ENCODE results near the gene TOX2.

- TF ChIP-seq CTCF (IDR thresholded peaks at IDR 0.05; ENCODE audit: low read depth, low read length, poor library complexity, severe bottlenecking) = no peak
- TF ChIP-seq EZH2phosphoT487 (IDR thresholded peaks at IDR 0.05; ENCODE audit: borderline replicate concordance, low read length) = no peak
These were observed 126.3 kb downstream of the TOX2 start for GRCh38 chr20:44041001-44041400.
